ENCODE data around the gene HLA-A.
"Not testable (repeated sequence)": the region's sequence is repeated elsewhere in the genome, so short reads cannot be mapped to it uniquely, and the experiment has no call there.

Gene HLA-A

GRCh38 chr6:29919506-29920445, 22.6 kb upstream of the HLA-A start:
- DNase-seq (ENCODE audit: low read depth, low spot score) = no peak
- H3K36me3 ChIP-seq (ENCODE audit: control insufficient read depth, insufficient read depth, low read length) = no peaks in the 10 kb centered on the region

GRCh38 chr6:29924287-29924686, 18.0 kb upstream of the HLA-A start:
- no peaks in the 10 kb centered on the region for H3K4me1 ChIP-seq (ENCODE audit: control insufficient read depth, insufficient read depth, low read length)
- H3K4me3 ChIP-seq (ENCODE audit: low read length) = no peak overlapping the region
- WGBS (ENCODE audit: insufficient coverage, insufficient read length) = no CpG with 5 or more reads among the region's 3 CpGs
- H3K27ac ChIP-seq (ENCODE audit: low read length) = no peak overlapping the region
- no peaks in the 10 kb centered on the region for H3K27me3 ChIP-seq (ENCODE audit: control insufficient read depth, insufficient read depth, low read length)
- H3K9me3 ChIP-seq (ENCODE audit: control insufficient read depth, insufficient read depth, low read length) = no peaks in the 10 kb centered on the region
- H3K36me3 ChIP-seq (ENCODE audit: control insufficient read depth, insufficient read depth, low read length) = no peaks in the 10 kb centered on the region
- no peak for DNase-seq (ENCODE audit: low read depth, low spot score)

More at GRCh38 chr6:29919506-29920445, 22.6 kb upstream of the HLA-A start:
- no peaks in the 10 kb centered on the region for H3K4me1 ChIP-seq (ENCODE audit: control insufficient read depth, insufficient read depth, low read length)
- H3K4me3 ChIP-seq (ENCODE audit: low read length) = no peak overlapping the region
- H3K27me3 ChIP-seq (ENCODE audit: control insufficient read depth, insufficient read depth, low read length) = no peaks in the 10 kb centered on the region
- no CpG with 5 or more reads among the region's 1 CpG for WGBS (ENCODE audit: insufficient coverage, insufficient read length)
- H3K27ac ChIP-seq (ENCODE audit: low read length) = no peak overlapping the region
- H3K9me3 ChIP-seq (ENCODE audit: control insufficient read depth, insufficient read depth, low read length) = no peaks in the 10 kb centered on the region

- no peak overlapping the region for H3K4me3 ChIP-seq (ENCODE audit: low read length)
- no CpG with 5 or more reads among the region's 3 CpGs for WGBS (ENCODE audit: insufficient coverage, insufficient read length)
- DNase-seq (ENCODE audit: low read depth, low spot score) = no peak
- no peaks in the 10 kb centered on the region for H3K27me3 ChIP-seq (ENCODE audit: control insufficient read depth, insufficient read depth, low read length)
- no peaks in the 10 kb centered on the region for H3K36me3 ChIP-seq (ENCODE audit: control insufficient read depth, insufficient read depth, low read length)
- H3K4me1 ChIP-seq (ENCODE audit: control insufficient read depth, insufficient read depth, low read length) = no peaks in the 10 kb centered on the region
- H3K27ac ChIP-seq (ENCODE audit: low read length) = no peak overlapping the region
- H3K9me3 ChIP-seq (ENCODE audit: control insufficient read depth, insufficient read depth, low read length) = no peaks in the 10 kb centered on the region
Measured at GRCh38 chr6:29924731-29925130, 17.6 kb upstream of the HLA-A start.

- Histone ChIP-seq H3K4me1 (ENCODE audit: control insufficient read depth, insufficient read depth, low read length) (no peaks in the 10 kb centered on the region), H3K9me3 (ENCODE audit: control insufficient read depth, insufficient read depth, low read length) (no peaks in the 10 kb centered on the region), H3K4me3 (ENCODE audit: low read length) (no peak overlapping the region), H3K27me3 (ENCODE audit: control insufficient read depth, insufficient read depth, low read length) (no peaks in the 10 kb centered on the region), H3K27ac (ENCODE audit: low read length) (no peak overlapping the region), H3K36me3 (ENCODE audit: control insufficient read depth, insufficient read depth, low read length) (no peaks in the 10 kb centered on the region)
- DNase-seq (ENCODE audit: low read depth, low spot score) = no peak
- no CpG with 5 or more reads among the region's 6 CpGs for WGBS (ENCODE audit: insufficient coverage, insufficient read length)
Measured at GRCh38 chr6:29925321-29925720, 17.0 kb upstream of the HLA-A start.

GRCh38 chr6:29925727-29926412, 16.5 kb upstream of the HLA-A start:
- H3K4me3 ChIP-seq (ENCODE audit: low read length) = peak overlapping the region; percentile 52; the same call in 1 of the 2 replicates

GRCh38 chr6:29926413-29927274, 15.7 kb upstream of the HLA-A start:
- peak overlapping the region; percentile 52; the same call in 1 of the 2 replicates for H3K4me3 ChIP-seq (ENCODE audit: low read length)

More at GRCh38 chr6:29925727-29926412, 16.5 kb upstream of the HLA-A start:
- Histone ChIP-seq H3K4me1 (ENCODE audit: control insufficient read depth, insufficient read depth, low read length) (no peaks in the 10 kb centered on the region), H3K9me3 (ENCODE audit: control insufficient read depth, insufficient read depth, low read length) (no peaks in the 10 kb centered on the region), H3K27me3 (ENCODE audit: control insufficient read depth, insufficient read depth, low read length) (no peaks in the 10 kb centered on the region), H3K36me3 (ENCODE audit: control insufficient read depth, insufficient read depth, low read length) (no peaks in the 10 kb centered on the region), H3K27ac (ENCODE audit: low read length) (no peak overlapping the region)
- no CpG with 5 or more reads among the region's 24 CpGs for WGBS (ENCODE audit: insufficient coverage, insufficient read length)
- no peak for DNase-seq (ENCODE audit: low read depth, low spot score)

GRCh38 chr6:29927275-29927569, 15.1 kb upstream of the HLA-A start:
- no CpG with 5 or more reads among the region's 16 CpGs for WGBS (ENCODE audit: insufficient coverage, insufficient read length)
- Histone ChIP-seq H3K4me1 (ENCODE audit: control insufficient read depth, insufficient read depth, low read length) (no peaks in the 10 kb centered on the region), H3K27me3 (ENCODE audit: control insufficient read depth, insufficient read depth, low read length) (no peaks in the 10 kb centered on the region), H3K27ac (ENCODE audit: low read length) (no peak overlapping the region), H3K9me3 (ENCODE audit: control insufficient read depth, insufficient read depth, low read length) (no peaks in the 10 kb centered on the region), H3K36me3 (ENCODE audit: control insufficient read depth, insufficient read depth, low read length) (no peaks in the 10 kb centered on the region), H3K4me3 (ENCODE audit: low read length) (peak overlapping the region; percentile 21; the same call in 1 of the 2 replicates)
- no peak for DNase-seq (ENCODE audit: low read depth, low spot score)

More at GRCh38 chr6:29926413-29927274, 15.7 kb upstream of the HLA-A start:
- Histone ChIP-seq H3K36me3 (ENCODE audit: control insufficient read depth, insufficient read depth, low read length) (no peaks in the 10 kb centered on the region), H3K27me3 (ENCODE audit: control insufficient read depth, insufficient read depth, low read length) (no peaks in the 10 kb centered on the region), H3K27ac (ENCODE audit: low read length) (no peak overlapping the region), H3K4me1 (ENCODE audit: control insufficient read depth, insufficient read depth, low read length) (no peaks in the 10 kb centered on the region), H3K9me3 (ENCODE audit: control insufficient read depth, insufficient read depth, low read length) (no peaks in the 10 kb centered on the region)
- WGBS (ENCODE audit: insufficient coverage, insufficient read length) = no CpG with 5 or more reads among the region's 82 CpGs
- DNase-seq (ENCODE audit: low read depth, low spot score) = no peak

GRCh38 chr6:29927841-29928388, 14.4 kb upstream of the HLA-A start:
- no peaks in the 10 kb centered on the region for H3K9me3 ChIP-seq (ENCODE audit: control insufficient read depth, insufficient read depth, low read length)
- no peaks in the 10 kb centered on the region for H3K27me3 ChIP-seq (ENCODE audit: control insufficient read depth, insufficient read depth, low read length)
- no CpG with 5 or more reads among the region's 6 CpGs for WGBS (ENCODE audit: insufficient coverage, insufficient read length)
- H3K4me1 ChIP-seq (ENCODE audit: control insufficient read depth, insufficient read depth, low read length) = no peaks in the 10 kb centered on the region
- no peaks in the 10 kb centered on the region for H3K36me3 ChIP-seq (ENCODE audit: control insufficient read depth, insufficient read depth, low read length)
- no peak overlapping the region for H3K27ac ChIP-seq (ENCODE audit: low read length)
- DNase-seq (ENCODE audit: low read depth, low spot score) = no peak
- no peak overlapping the region for H3K4me3 ChIP-seq (ENCODE audit: low read length)

- H3K9me3 ChIP-seq (ENCODE audit: control insufficient read depth, insufficient read depth, low read length); H3K27ac ChIP-seq (ENCODE audit: low read length); H3K4me1 ChIP-seq (ENCODE audit: control insufficient read depth, insufficient read depth, low read length); DNase-seq (ENCODE audit: low read depth, low spot score); H3K36me3 ChIP-seq (ENCODE audit: control insufficient read depth, insufficient read depth, low read length); H3K27me3 ChIP-seq (ENCODE audit: control insufficient read depth, insufficient read depth, low read length); H3K4me3 ChIP-seq (ENCODE audit: low read length): not testable (repeated sequence)
- no CpG with 5 or more reads among the region's 7 CpGs for WGBS (ENCODE audit: insufficient coverage, insufficient read length)
Measured at GRCh38 chr6:29930047-29930446, 12.3 kb upstream of the HLA-A start.

- H3K4me3 ChIP-seq (ENCODE audit: low read length) = no peak overlapping the region
- H3K27ac ChIP-seq (ENCODE audit: low read length) = no peak overlapping the region
- no peak for DNase-seq (ENCODE audit: low read depth, low spot score)
- WGBS (ENCODE audit: insufficient coverage, insufficient read length) = no CpG with 5 or more reads among the region's 14 CpGs
- no peaks in the 10 kb centered on the region for H3K36me3 ChIP-seq (ENCODE audit: control insufficient read depth, insufficient read depth, low read length)
- no peaks in the 10 kb centered on the region for H3K27me3 ChIP-seq (ENCODE audit: control insufficient read depth, insufficient read depth, low read length)
- H3K4me1 ChIP-seq (ENCODE audit: control insufficient read depth, insufficient read depth, low read length) = no peaks in the 10 kb centered on the region
- H3K9me3 ChIP-seq (ENCODE audit: control insufficient read depth, insufficient read depth, low read length) = no peaks in the 10 kb centered on the region
Measured at GRCh38 chr6:29933955-29934354, 8.4 kb upstream of the HLA-A start.
